Progenitor cell of endocrine pancreas (in vitro differentiated cells): ENCODE measurements around the gene FETUB. TPM values are rescaled to one million over a fixed set of nuclear protein-coding genes. Genes with fewer than 3 reads are reported as not detected.

ENCODE experiments used
- DNase-seq: peaks from one replicate; pipeline ENCODE4 v3.0.0; 2021; ENCODE audit warnings: low spot score; ENCODE audit not compliant: unreplicated experiment
- H3K27ac Mint-ChIP-seq: 2 replicates; pipeline ENCODE4 v1.8.0; 2021; ENCODE audit warnings: mild to moderate bottlenecking, moderate library complexity, mixed read lengths
- H3K27me3 Mint-ChIP-seq: 2 replicates; pipeline ENCODE4 v1.8.0; 2021; ENCODE audit warnings: mixed read lengths
- H3K36me3 Mint-ChIP-seq: 2 replicates; pipeline ENCODE4 v1.8.0; 2022; ENCODE audit warnings: mixed read lengths; ENCODE audit not compliant: insufficient read depth
- H3K4me1 Mint-ChIP-seq: 2 replicates; pipeline ENCODE4 v1.8.0; 2021; ENCODE audit warnings: low read depth, mixed read lengths
- H3K4me3 Mint-ChIP-seq: 2 replicates; pipeline ENCODE4 v1.8.0; 2021; ENCODE audit warnings: low read depth, mild to moderate bottlenecking, moderate library complexity, mixed read lengths
- H3K9me3 Mint-ChIP-seq: 2 replicates; pipeline ENCODE4 v1.8.0; 2021; ENCODE audit warnings: low read depth, mixed read lengths
- total RNA-seq: library from RNA; stranded (reverse); gene quantifications from 2 replicates; pipeline ENCODE4 v1.2.1, GENCODE V29; 2021
- TF ChIP-seq, protein P1 (sequence below): fragments of 200-600 bp; sonication (generic); IDR thresholded peaks from one replicate; pipeline ENCODE4 v1.5.0; 2021; ENCODE audit warnings: antibody characterized with exemption, mild to moderate bottlenecking; ENCODE audit not compliant: unreplicated experiment

Gene FETUB
- total RNA-seq, 1 donor from 2014 or later, result not detected

DNA sequence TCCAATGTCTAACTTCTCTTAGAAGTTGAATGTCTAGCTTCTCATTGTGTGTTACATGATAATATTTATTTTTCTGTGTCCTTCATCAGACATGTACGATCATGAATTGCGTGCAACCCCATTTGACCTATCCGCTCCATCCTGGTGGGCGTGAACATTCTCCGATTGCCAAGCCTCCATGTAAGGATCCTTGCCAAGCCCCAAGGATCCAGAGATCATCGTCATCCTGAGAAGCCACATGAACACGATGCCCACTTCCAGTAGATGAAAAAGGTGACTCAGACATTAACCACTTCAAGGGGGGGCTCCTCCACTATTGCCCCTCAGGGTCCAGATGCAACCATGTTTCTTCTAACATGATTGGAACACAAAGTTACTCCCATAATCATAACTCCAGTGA is 51.5 kb downstream of the FETUB start:
- TF ChIP-seq, protein P1, sequence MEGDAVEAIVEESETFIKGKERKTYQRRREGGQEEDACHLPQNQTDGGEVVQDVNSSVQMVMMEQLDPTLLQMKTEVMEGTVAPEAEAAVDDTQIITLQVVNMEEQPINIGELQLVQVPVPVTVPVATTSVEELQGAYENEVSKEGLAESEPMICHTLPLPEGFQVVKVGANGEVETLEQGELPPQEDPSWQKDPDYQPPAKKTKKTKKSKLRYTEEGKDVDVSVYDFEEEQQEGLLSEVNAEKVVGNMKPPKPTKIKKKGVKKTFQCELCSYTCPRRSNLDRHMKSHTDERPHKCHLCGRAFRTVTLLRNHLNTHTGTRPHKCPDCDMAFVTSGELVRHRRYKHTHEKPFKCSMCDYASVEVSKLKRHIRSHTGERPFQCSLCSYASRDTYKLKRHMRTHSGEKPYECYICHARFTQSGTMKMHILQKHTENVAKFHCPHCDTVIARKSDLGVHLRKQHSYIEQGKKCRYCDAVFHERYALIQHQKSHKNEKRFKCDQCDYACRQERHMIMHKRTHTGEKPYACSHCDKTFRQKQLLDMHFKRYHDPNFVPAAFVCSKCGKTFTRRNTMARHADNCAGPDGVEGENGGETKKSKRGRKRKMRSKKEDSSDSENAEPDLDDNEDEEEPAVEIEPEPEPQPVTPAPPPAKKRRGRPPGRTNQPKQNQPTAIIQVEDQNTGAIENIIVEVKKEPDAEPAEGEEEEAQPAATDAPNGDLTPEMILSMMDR, result no peak
- no peak for DNase-seq
- H3K4me1 Mint-ChIP-seq, result peaks cover 6% of the 10 kb centered on the region
- no peaks in the 10 kb centered on the region for H3K9me3 Mint-ChIP-seq
- H3K4me3 Mint-ChIP-seq, result no peak overlapping the region
- H3K27me3 Mint-ChIP-seq, result peaks cover 35% of the 10 kb centered on the region
- H3K36me3 Mint-ChIP-seq, result no peaks in the 10 kb centered on the region
- H3K27ac Mint-ChIP-seq, result no peak overlapping the region

DNA sequence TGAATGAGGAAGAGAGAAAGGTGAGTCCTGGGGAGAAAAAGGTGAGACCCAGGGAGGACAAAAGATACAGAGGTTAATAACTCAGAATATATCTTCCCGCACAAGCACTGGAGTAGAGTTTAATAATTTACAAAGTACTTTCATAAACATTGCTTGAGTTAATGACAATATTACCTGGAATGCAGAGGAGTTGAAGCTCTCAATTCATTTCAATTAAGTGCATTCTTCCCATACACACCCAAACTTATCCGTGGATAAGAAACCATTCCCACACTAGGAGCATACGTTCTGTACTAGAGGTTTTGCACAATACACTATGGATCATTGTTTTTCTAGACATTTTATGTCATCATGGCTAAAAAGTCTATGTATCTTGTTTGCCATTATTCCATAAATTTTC is 53.6 kb downstream of the FETUB start:
- H3K4me1 Mint-ChIP-seq, result peaks cover 4% of the 10 kb centered on the region
- no peaks in the 10 kb centered on the region for H3K36me3 Mint-ChIP-seq
- H3K27me3 Mint-ChIP-seq, result peaks cover 28% of the 10 kb centered on the region
- TF ChIP-seq, protein P1, result no peak
- H3K27ac Mint-ChIP-seq, result no peak overlapping the region
- no peak for DNase-seq
- no peaks in the 10 kb centered on the region for H3K9me3 Mint-ChIP-seq
- no peak overlapping the region for H3K4me3 Mint-ChIP-seq

DNA sequence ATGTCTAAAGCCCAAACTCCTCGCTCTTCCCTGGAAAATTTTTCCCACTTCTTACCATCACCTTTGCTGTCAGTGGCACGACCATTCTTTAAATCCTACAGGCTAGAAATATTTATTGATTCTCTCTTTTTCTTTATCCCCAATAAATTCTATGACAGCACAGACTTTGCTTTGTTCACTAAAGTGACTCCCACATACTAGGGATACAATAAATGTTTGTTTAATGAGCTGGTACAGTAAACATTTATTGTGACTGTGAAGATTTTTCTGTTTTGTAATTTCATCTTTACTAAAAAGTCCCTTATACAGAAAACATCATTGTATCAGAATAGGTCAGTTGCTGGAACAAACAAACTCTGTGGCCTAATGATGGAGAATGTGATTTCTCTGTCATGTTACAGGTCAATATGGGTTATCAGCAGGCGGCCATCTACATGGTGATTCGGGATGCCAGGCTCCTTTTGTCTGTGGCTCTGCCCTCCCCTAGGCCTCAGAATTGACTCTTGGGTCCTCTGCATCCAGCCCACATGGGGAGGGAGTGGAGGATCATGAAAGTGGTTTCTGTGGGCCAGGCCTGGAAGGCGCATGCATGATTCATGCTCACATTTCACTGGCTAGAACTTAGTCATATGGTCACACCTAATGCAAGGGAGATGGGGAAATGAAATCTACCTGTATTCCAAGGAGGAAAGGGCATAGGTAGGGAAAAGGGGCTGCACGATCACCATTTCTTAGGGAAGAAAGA is 54.3 kb downstream of the FETUB start:
- no peaks in the 10 kb centered on the region for H3K36me3 Mint-ChIP-seq
- TF ChIP-seq, protein P1, result no peak
- no peak overlapping the region for H3K27ac Mint-ChIP-seq
- H3K9me3 Mint-ChIP-seq, result no peaks in the 10 kb centered on the region
- no peak for DNase-seq
- H3K4me3 Mint-ChIP-seq, result no peak overlapping the region
- H3K4me1 Mint-ChIP-seq, result peaks cover 4% of the 10 kb centered on the region
- H3K27me3 Mint-ChIP-seq, result peaks cover 28% of the 10 kb centered on the region

DNA sequence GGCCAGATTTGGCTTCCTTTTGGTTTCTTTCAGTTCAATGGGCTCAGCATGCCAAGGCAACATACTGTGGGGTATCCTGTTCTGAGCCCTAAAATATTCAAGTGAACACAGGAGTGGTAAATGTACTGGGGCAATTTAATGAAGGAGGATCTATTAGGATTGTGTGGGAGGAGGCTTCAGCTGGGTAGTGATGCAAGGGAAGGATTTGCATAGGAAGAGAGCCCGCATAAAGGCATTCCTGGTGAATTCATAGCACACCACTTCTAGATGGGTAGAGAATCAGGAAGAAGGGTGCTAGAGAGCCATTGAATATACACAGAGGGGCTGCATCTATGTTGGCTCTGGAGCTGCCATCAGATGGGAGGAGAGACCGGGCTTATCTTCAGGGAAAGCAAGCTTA is 56.3 kb downstream of the FETUB start:
- DNase-seq, result no peak
- TF ChIP-seq, protein P1, result no peak
- no peak overlapping the region for H3K27ac Mint-ChIP-seq
- no peaks in the 10 kb centered on the region for H3K36me3 Mint-ChIP-seq
- no peak overlapping the region for H3K4me3 Mint-ChIP-seq
- no peaks in the 10 kb centered on the region for H3K9me3 Mint-ChIP-seq
- H3K4me1 Mint-ChIP-seq, result peaks cover 4% of the 10 kb centered on the region
- peaks cover 27% of the 10 kb centered on the region for H3K27me3 Mint-ChIP-seq

DNA sequence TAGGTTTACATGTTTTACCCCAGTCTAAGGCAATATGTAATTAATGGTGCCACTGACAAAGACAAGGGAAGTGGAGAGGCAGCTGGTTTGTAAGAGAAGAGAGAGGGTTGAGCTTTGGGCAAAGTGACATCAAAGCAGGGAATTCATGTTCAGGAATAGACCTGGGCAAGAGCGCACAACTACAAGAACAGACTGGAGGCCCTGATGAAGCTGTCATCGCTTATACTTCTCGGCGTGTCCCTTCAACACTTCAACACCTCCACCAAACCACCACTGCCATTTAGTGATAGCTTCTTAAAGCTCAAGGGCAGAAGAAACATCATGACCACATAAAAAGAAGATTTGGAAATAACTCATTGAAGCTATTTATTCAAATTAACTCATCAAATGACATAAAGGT is 57.3 kb downstream of the FETUB start:
- H3K4me1 Mint-ChIP-seq, result peaks cover 4% of the 10 kb centered on the region
- TF ChIP-seq, protein P1, result no peak
- no peak overlapping the region for H3K27ac Mint-ChIP-seq
- H3K9me3 Mint-ChIP-seq, result no peaks in the 10 kb centered on the region
- H3K36me3 Mint-ChIP-seq, result no peaks in the 10 kb centered on the region
- H3K4me3 Mint-ChIP-seq, result no peak overlapping the region
- peaks cover 21% of the 10 kb centered on the region for H3K27me3 Mint-ChIP-seq
- DNase-seq, result no peak
